ENCODE data around the gene COQ8A. TPM values are rescaled to one million over a fixed set of nuclear protein-coding genes. Genes with fewer than 3 reads are reported as not detected.

The COQ8A gene
- total RNA-seq, 1 experiment from 2014 or later = 39.4 TPM

- H3K27ac Mint-ChIP-seq = no peak overlapping the region
Measured at GRCh38 chr1:226985839-226986463, 45.9 kb downstream of the COQ8A start.

More at GRCh38 chr1:226985839-226986463, 45.9 kb downstream of the COQ8A start:
- ATAC-seq = no peak
- TF ChIP-seq PREB (CRISPR knock-in tag; IDR thresholded peaks at IDR 0.05; ENCODE audit: borderline replicate concordance) = no peak
- TF ChIP-seq SP1 (CRISPR knock-in tag; conservative IDR thresholded peaks at IDR 0.05) = no peak
- no peak for TF ChIP-seq CREM (CRISPR knock-in tag; IDR thresholded peaks at IDR 0.05)
- no peak for TF ChIP-seq MLX (CRISPR knock-in tag; IDR thresholded peaks at IDR 0.05)
- no peak for TF ChIP-seq ELF4 (CRISPR knock-in tag; IDR thresholded peaks at IDR 0.05; ENCODE audit: low read depth)
- no peak for TF ChIP-seq MAX (CRISPR knock-in tag; IDR thresholded peaks at IDR 0.05)
- no peak for TF ChIP-seq NFE2L1 (CRISPR knock-in tag; IDR thresholded peaks at IDR 0.05)
- no peak for TF ChIP-seq NR2C2 (CRISPR knock-in tag; IDR thresholded peaks at IDR 0.05)
- TF ChIP-seq AR (CRISPR knock-in tag; IDR thresholded peaks at IDR 0.05) = no peak
- TF ChIP-seq E2F4 (CRISPR knock-in tag; IDR thresholded peaks at IDR 0.05; ENCODE audit: borderline replicate concordance, low read depth) = no peak
- no peak for TF ChIP-seq AFF4 (CRISPR knock-in tag; IDR thresholded peaks at IDR 0.05; ENCODE audit: borderline replicate concordance)
- no peak for TF ChIP-seq KAT7 (CRISPR knock-in tag; IDR thresholded peaks at IDR 0.05; ENCODE audit: borderline replicate concordance)
- no peak for TF ChIP-seq E2F5 (CRISPR knock-in tag; IDR thresholded peaks at IDR 0.05)
- no peak for TF ChIP-seq USF2 (CRISPR knock-in tag; IDR thresholded peaks at IDR 0.05)
- no peak for TF ChIP-seq CREB1 (CRISPR knock-in tag; IDR thresholded peaks at IDR 0.05)
- no peak for TF ChIP-seq TCF7 (CRISPR knock-in tag; IDR thresholded peaks at IDR 0.05; ENCODE audit: low read depth)
- TF ChIP-seq HMGXB4 (CRISPR knock-in tag; IDR thresholded peaks at IDR 0.05) = no peak
- no peak for TF ChIP-seq ZMAT4 (CRISPR knock-in tag; IDR thresholded peaks at IDR 0.05)
- no peak for TF ChIP-seq TEAD1 (CRISPR knock-in tag; IDR thresholded peaks at IDR 0.05)
- Mint-ChIP-seq H3K27me3 (ENCODE audit: low read depth) (no peaks in the 10 kb centered on the region), H3K36me3 (peaks cover 17% of the 10 kb centered on the region), H3K4me1 (peaks cover 12% of the 10 kb centered on the region), H3K4me3 (no peak overlapping the region), H3K9me3 (no peaks in the 10 kb centered on the region)
- ChIA-PET CTCF (interaction anchor here (1.3 kb wide), 1 partner anchor 10 kb away, joined by 3 read pairs; no protein-coding TSS in a partner anchor), POLR2A (no interaction called here)
- no peak for DNase-seq (ENCODE audit: low spot score)

Data from WTC11 (cell line).